MM.1S (cell line): ENCODE results near the gene PDE1C.

Source experiments
- CTCF ChIP-seq: fragments of 300-600 bp; sonication (generic); IDR thresholded peaks from 2 replicates; pipeline ENCODE4 v1.5.1; 2016; ENCODE audit warnings: antibody characterized with exemption, low read length, mixed read lengths
- EZH2 ChIP-seq: fragments of 300-600 bp; sonication (generic); optimal IDR thresholded peaks from 2 replicates; pipeline ENCODE3; 2017; ENCODE audit warnings: low read depth, mild to moderate bottlenecking, antibody characterized with exemption, low read length, mixed read lengths
- EZH2phosphoT487 ChIP-seq: fragments of 300-600 bp; sonication (generic); IDR thresholded peaks from 2 replicates; pipeline ENCODE4 v1.6.1; 2018; ENCODE audit warnings: antibody characterized with exemption, low read length

GRCh38 chr7:31819031-31819430, 251.2 kb downstream of the PDE1C start:
- TF ChIP-seq CTCF: no peak
- no peak for TF ChIP-seq EZH2
- no peak for TF ChIP-seq EZH2phosphoT487
